OCI-LY1 (cell line): ENCODE results near the gene ZNF484.
"Not testable (repeated sequence)": the region's sequence is repeated elsewhere in the genome, so short reads cannot be mapped to it uniquely, and the experiment has no call there.

ENCODE experiments used
- EZH2 ChIP-seq: fragments of 200-600 bp; sonication (generic), shearing (Covaris generic); IDR thresholded peaks from 2 replicates; pipeline ENCODE4 v1.8.0; 2017; ENCODE audit warnings: borderline replicate concordance, mixed run types, mild to moderate bottlenecking, antibody characterized with exemption, low read length, moderate library complexity, mixed read lengths
- TF ChIP-seq, protein P1 (sequence below): fragments of 200-600 bp; sonication (generic), shearing (Covaris generic); IDR thresholded peaks from 2 replicates; pipeline ENCODE4 v1.5.1; 2017; ENCODE audit warnings: mild to moderate bottlenecking, antibody characterized with exemption, low read length, moderate library complexity, mixed read lengths

DNA sequence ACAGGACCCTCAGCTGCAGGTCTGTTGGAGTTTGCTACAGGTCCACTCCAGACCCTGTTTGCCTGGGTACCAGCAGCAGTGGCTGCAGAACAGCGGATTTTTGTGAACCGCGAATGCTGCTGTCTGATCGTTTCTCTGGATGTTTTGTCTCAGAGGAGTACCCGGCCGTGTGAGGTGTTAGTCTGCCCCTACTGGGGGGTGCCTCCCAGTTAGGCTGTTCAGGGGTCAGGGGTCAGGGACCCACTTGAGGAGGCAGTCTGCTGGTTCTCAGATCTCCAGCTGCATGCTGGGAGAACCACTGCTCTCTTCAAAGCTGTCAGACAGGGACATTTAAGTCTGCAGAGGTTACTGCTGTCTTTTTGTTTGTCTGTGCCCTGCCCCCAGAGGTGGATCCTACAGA lies 27.3 kb upstream of the ZNF484 start:
- TF ChIP-seq, protein P1, sequence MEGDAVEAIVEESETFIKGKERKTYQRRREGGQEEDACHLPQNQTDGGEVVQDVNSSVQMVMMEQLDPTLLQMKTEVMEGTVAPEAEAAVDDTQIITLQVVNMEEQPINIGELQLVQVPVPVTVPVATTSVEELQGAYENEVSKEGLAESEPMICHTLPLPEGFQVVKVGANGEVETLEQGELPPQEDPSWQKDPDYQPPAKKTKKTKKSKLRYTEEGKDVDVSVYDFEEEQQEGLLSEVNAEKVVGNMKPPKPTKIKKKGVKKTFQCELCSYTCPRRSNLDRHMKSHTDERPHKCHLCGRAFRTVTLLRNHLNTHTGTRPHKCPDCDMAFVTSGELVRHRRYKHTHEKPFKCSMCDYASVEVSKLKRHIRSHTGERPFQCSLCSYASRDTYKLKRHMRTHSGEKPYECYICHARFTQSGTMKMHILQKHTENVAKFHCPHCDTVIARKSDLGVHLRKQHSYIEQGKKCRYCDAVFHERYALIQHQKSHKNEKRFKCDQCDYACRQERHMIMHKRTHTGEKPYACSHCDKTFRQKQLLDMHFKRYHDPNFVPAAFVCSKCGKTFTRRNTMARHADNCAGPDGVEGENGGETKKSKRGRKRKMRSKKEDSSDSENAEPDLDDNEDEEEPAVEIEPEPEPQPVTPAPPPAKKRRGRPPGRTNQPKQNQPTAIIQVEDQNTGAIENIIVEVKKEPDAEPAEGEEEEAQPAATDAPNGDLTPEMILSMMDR = not testable (repeated sequence)
- not testable (repeated sequence) for TF ChIP-seq EZH2
